ENCODE results near the gene VASP.
A peak's percentile ranks its signal among the peaks of the same experiment; 100 is the strongest.

Gene VASP

DNA sequence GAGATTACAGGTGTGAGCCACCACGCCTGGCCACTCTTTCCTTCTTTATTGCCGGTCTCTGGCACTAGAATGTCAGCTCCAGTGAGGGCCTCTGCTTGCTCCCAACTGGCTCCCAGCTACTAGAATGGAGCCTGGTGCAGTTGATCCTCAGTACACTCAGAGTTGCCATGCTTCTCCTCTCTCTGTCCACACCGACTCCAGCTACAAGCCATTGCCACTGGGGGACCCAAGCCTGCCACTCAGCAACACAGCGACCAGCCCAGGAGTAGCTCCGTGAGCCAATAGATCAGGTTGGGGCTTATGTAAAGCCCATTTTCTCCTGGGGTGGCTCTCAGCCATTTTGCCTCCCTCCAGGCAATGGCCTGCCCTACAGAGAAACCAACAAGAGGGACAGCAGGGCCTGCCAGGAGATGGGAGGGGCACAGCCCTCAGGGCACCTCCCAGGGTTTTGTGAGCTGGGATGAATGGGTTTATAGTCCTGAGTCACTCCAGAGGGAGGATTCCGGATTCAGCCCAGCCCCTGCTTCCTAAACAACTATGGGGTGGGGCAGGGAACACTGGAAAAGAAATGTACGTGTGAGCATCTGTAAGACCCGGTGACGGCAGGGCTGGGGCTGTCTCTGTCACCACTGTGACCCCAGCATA, 40.8 kb downstream of the VASP start:
- no peak for DNase-seq

DNA sequence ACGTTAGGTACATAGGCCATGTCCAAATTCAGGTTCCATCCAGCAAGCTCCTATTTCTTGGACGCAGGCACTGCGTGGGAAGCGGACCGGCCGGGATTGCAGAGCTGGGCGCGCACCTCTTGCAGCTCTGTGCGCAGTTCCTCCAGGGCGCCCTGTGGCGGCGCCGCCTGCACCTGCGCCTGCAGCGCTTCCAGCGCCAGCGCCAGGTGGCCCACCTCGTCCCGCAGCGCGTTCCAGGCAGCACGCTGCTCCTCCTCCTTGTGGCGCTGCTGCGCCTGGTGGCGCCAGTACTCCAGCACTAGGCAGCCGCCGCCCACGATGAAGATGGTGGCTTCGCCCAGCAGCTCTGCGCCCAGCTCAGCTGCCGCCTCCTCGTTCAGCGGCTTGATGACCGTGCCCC, 46.2 kb downstream of the VASP start:
- TF ChIP-seq POLR2A (IDR thresholded peaks at IDR 0.05; ENCODE audit: low read length) (no peak), GATA1 (IDR thresholded peaks at IDR 0.05; ENCODE audit: low read depth, low read length) (no peak)
- DNase-seq, result no peak

More for the DNA sequence above, 40.8 kb downstream of the VASP start:
- TF ChIP-seq GATA1 (IDR thresholded peaks at IDR 0.05; ENCODE audit: low read depth, low read length) (no peak), POLR2A (IDR thresholded peaks at IDR 0.05; ENCODE audit: low read length) (no peak)

DNA sequence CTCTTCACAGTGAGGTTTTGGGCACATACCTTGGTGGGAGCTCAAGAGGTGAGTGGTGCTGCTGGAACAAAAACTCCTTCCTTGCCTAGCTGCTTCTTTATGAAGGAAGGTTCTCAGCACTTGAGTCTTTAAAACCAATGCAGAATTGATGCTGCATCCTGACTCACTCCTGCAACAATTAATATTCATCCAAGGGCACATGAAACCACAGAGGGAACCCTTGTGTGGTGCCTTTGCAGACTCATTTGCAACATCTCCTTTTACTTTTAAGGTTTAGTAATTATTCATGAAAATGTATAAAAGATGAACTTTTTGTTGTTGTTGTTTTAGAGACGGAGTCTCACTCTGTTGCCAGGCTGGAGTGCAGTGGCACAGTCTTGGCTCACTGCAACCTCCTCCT, 47.2 kb downstream of the VASP start:
- no peak for TF ChIP-seq GATA1 (IDR thresholded peaks at IDR 0.05; ENCODE audit: low read depth, low read length)

DNA sequence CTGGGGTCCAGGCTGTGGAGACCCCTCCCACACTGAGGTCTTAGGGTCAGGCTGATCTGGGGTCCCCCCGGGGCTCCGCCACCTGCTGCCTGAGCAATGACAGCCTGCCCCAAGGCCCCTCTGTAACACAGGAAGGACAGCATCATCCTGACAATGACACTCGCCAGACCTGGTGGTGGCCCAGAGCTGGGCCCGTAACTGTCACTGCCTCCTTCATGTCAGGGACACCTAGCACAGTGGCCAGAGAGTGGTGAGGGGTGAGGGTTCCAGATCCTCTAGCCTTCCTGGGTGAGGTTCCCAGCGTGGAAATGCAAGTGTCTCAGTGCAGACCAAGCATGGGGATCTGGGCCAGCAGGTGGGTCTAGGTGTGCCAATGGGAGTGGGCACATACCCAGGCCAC, 49.6 kb downstream of the VASP start:
- no peak for DNase-seq
- TF ChIP-seq POLR2A (IDR thresholded peaks at IDR 0.05; ENCODE audit: low read length) (no peak), GATA1 (IDR thresholded peaks at IDR 0.05; ENCODE audit: low read depth, low read length) (no peak)

More for the DNA sequence above, 47.2 kb downstream of the VASP start:
- DNase-seq, result no peak

DNA sequence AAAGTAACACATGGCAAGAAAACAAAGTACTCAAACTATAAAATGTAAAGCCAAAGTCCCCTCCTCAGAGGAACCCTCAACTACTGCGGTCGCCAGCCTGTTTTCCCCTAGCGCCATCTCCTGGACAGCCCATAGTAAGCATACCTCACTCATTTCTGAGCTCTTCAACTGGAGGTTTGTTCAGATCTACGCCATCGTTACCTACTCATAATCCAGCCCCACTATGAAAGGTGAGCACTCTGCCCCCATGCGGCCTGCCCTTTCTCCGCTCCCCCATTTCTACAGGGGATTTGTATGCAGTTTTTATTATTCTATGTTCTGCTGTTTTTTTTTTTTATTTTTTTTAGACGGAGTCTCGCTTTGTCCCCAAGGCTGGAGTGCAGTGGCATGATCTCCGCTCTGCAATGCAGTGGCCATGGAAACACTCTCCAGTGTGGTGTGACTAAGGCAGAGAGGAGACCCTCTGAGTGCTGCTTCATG, 51.2 kb downstream of the VASP start:
- TF ChIP-seq GATA1 (IDR thresholded peaks at IDR 0.05; ENCODE audit: low read depth, low read length) (no peak), POLR2A (IDR thresholded peaks at IDR 0.05; ENCODE audit: low read length) (no peak)
- peak; percentile 63 to 68 for DNase-seq

DNA sequence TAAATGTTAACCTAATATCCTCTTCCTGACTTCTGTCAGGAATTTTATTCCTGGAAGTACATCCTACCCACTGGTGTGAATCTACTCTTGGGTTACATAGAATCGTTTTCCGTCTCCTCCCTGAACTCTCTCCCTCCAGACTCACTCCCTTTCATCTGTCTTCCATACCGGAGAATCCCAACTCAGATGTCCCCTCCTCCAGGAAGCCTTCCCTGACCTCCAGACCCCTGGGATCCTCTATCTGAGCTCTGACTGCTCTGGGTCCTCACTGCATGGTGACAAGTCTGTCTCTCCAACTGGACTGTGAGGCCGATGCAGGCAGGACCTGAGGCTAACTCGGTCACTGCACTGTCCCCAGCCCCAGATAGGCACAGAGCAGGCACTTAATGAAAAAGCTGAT, 52.8 kb downstream of the VASP start:
- DNase-seq, result no peak
- TF ChIP-seq GATA1 (IDR thresholded peaks at IDR 0.05; ENCODE audit: low read depth, low read length), result no peak
- TF ChIP-seq POLR2A (IDR thresholded peaks at IDR 0.05; ENCODE audit: low read length), result no peak

DNA sequence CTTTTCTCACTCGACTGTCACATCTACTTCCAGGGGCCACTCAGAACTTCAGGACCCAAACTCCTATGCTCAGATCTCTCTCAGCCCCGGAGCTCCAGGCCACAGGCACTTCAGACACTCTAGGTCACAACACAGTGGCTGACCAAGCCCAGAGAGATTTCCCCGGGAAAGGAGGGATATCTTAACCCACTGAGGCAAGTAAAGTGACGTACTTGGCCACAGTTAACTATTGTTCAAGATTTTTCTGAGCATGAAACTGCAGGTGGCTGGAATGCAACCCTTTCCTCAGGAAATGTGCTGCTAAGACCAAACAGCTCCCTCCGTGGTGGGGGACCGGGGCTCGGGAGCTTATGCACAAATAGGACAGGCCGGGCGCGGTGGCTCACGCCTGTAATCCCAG, 53.4 kb downstream of the VASP start:
- TF ChIP-seq GATA1 (IDR thresholded peaks at IDR 0.05; ENCODE audit: low read depth, low read length) (no peak), POLR2A (IDR thresholded peaks at IDR 0.05; ENCODE audit: low read length) (no peak)
- DNase-seq, result no peak

DNA sequence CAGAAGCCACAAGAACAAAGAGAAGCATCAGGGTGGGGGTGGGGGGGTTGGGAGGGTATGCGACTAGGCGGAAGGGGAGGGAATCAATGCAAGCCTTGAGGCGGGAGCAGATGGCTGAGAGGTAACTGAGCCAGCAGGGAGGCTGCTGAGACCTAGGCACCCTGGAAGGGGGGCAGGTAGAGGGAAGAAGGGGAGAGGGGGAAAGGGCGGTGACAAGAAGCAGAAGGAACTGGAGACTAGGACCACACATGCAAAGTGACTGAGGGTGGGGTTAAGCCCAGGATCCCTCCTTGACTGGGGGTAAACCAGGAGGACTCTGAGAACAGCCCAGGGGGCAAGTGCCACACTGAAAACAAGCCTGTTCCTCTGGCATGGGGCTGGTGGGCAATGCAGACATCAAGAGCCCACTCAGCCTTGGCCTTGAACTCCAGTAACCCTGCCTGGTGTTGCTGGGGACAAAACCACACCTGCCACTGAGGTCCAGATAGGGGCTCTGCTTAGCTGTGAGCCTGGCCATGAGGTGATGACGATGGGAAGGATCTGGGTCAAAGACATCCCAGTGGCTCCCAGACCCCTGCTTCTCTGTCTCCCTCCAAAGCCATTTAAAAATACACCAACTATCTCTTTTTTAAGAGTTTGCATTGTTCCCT, 57.0 kb downstream of the VASP start:
- no peak for TF ChIP-seq POLR2A (IDR thresholded peaks at IDR 0.05; ENCODE audit: low read length)
- no peak for TF ChIP-seq GATA1 (IDR thresholded peaks at IDR 0.05; ENCODE audit: low read depth, low read length)

DNA sequence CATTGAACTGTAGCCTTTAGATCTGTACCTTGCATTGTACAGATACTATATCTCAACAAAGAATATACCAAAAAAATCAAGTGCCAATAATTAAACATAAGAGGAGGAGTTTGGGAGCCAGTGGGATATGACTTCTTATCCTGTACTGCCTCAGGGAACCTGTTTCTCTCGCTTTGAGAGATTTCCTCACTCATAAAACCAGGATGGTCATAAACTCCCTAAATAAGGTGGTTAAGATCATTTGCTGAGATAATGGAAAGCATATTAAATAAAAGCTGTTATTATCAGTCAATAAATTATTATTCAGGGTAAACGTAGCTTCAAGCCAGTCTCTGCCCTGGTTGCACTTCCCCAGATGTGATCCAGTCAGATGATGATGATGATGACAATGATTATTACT, 60.3 kb downstream of the VASP start:
- TF ChIP-seq POLR2A (IDR thresholded peaks at IDR 0.05; ENCODE audit: low read length), result no peak
- TF ChIP-seq GATA1 (IDR thresholded peaks at IDR 0.05; ENCODE audit: low read depth, low read length), result no peak
- DNase-seq, result no peak

More for the DNA sequence above, 57.0 kb downstream of the VASP start:
- no peak for DNase-seq

DNA sequence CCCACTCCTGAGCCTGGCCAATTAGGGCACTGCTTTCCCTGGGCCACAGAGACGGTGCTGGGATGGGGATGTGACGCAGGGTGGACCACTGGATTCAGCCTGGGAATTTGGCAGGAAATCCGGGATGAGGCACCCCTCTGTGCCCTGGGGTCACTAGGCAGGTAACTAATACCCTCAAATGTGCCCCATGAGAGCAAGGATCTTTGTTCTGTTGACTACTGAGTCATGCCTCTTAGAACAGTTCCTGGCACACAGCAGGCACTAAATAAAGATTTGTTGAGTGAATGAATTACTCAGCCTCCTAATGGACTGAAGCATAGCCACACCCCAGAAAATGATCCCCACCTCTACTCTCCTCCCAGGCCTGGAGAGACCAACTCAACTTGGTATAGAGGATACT, 61.5 kb downstream of the VASP start:
- no peak for DNase-seq
- TF ChIP-seq POLR2A (IDR thresholded peaks at IDR 0.05; ENCODE audit: low read length) (no peak), GATA1 (IDR thresholded peaks at IDR 0.05; ENCODE audit: low read depth, low read length) (no peak)

DNA sequence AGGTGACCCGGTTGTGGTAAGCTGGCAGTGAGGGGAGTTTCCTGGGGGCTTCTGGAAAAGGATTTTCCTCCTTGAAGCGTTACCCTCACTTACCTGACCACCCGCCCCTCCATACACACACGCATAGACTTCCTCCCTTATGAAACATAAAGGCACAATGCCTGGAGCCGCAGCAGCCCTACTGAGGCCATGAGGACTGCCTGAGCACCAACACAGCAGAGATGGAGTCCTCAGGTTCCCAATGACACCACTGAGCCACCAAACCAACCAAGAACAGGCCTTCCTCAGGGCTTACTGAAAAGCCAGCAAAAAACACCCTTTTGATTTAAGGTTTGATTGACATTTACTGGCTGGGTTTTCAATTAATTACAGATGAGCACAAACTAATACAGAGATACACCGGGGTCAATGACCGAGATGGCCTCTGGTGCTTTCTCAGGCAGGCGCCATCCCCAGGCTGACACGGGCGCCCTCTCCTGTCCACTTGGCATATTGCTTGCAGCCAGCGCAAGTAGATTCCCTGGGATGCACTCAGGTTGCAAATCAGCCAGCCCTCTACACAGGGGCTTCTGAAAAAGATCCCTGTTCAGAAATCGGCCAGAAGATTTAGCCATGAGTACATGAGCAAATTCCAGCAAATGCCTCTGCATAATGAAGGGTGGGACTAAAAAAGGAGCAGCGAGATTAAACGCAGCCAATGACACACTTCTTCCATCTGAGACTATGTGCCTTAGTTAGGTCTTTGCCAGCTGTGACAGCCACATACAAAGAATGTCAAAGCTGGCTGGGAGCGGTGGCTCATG, 62.5 kb downstream of the VASP start:
- peak; percentile 64 to 75 for DNase-seq
- TF ChIP-seq GATA1 (IDR thresholded peaks at IDR 0.05; ENCODE audit: low read depth, low read length) (no peak), POLR2A (IDR thresholded peaks at IDR 0.05; ENCODE audit: low read length) (no peak)

DNA sequence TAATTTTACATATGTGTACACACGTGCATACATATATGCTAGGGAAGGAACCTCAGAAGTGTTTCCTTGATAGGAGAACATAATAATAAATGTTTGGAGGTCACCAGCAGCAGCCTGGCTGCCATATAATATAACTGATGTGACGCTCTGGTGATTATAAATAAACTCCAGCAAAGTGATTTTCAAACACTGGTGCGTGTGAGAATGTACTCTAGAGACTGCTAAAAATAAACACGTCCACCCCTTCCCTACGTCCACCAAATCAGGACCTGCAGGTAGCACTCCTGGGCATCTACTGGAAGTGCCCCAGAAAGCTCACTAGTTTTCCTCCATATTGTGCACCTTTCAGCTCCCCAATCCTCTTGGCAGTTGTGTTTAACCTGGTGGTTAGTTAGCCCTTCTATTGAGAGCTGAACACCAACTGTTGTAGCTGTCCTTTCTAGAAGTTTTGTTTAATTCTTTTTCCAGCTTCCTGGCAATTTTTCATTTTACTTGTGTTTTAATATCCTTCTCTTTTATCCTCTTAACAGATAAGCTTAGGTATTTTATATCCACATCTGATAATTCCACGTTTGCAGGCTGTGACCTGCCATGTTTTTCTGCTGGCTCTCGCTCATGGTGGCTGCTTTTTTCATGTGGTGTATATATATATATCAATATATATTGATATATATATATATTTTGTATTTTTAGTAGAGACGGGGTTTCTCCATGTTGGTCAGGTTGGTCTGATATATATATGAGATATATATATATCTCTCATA, 64.4 kb downstream of the VASP start:
- no peak for DNase-seq

DNA sequence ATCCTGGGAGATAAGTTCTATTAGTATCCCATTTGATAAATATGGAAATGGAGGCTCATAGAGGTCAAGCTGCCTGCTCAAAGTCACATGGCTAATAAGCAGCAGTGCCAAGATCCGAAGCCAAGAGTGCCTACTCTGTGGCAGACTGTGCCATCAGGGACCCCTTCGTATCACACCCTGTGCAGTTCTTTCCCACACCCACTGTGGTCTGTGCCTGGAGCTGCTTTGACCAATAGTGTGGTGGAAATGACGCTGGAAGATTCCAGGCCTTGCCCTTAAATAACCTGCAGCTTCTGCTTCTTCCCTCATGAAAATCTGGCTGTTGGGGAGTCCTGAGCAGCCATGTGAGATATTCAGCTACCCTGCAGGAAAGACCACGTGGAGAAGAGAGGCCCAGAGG, 67.2 kb downstream of the VASP start:
- TF ChIP-seq POLR2A (IDR thresholded peaks at IDR 0.05; ENCODE audit: low read length) (no peak), GATA1 (IDR thresholded peaks at IDR 0.05; ENCODE audit: low read depth, low read length) (no peak)
- no peak for DNase-seq

More for the DNA sequence above, 64.4 kb downstream of the VASP start:
- no peak for TF ChIP-seq POLR2A (IDR thresholded peaks at IDR 0.05; ENCODE audit: low read length)

DNA sequence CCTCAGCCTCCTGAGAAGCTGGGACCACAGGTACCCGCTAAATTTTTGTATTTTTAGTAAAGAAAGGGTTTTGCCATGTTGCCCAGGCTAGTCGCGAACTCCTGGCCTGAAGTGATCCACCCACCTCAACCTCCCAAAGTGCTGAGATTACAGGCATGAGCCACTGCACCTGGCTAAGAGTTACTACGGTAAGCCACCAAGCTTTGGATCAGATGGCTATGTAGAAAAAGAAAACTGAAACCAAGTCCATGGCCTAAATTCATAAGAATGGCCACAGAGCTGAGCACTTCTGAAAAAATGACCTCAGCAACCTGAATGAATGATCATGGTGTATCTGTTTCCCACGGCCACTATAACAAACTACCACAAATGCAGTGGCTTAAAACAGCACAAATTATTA, 67.9 kb downstream of the VASP start:
- DNase-seq, result no peak
- TF ChIP-seq GATA1 (IDR thresholded peaks at IDR 0.05; ENCODE audit: low read depth, low read length) (no peak), POLR2A (IDR thresholded peaks at IDR 0.05; ENCODE audit: low read length) (no peak)
